Esophagus muscularis mucosa (tissue), 4 donors: Measurements from ENCODE around the gene LUC7L3. TPM values are rescaled to one million over a fixed set of nuclear protein-coding genes. Genes with fewer than 3 reads are reported as not detected.

Experiments used
- DNase-seq: peaks from one replicate; pipeline ENCODE4 v3.0.0-alpha.2; 2017; ENCODE audit errors: extremely low spot score
- H3K27ac ChIP-seq, 4 donors: fragments of 200-600 bp; sonication (generic); replicated peaks in 1 of 4; 1 replicate in 3 of 4; 2 replicates in 1 of 4; pipeline ENCODE4 v1.5.1; 2016 to 2019; ENCODE audit warnings: mild to moderate bottlenecking in 1 of 4
- H3K27me3 ChIP-seq, 4 donors: fragments of 200-600 bp; sonication (generic); one replicate each; pipeline versions ENCODE4 v1.5.1 to v1.6.0; 2016 to 2019
- H3K36me3 ChIP-seq, 4 donors: fragments of 200-600 bp; sonication (generic); one replicate each; pipeline ENCODE4 v1.5.1; 2016 to 2019
- H3K4me1 ChIP-seq, 4 donors: fragments of 200-600 bp; sonication (generic); one replicate each; pipeline ENCODE4 v1.5.1; 2016 to 2019
- H3K4me3 ChIP-seq, 4 donors: fragments of 200-600 bp; sonication (generic); 1 replicate in 2 of 4; 2 replicates in 2 of 4; pipeline ENCODE4 v1.5.1; 2016 to 2019; ENCODE audit warnings: mild to moderate bottlenecking in 4 of 4, moderate library complexity in 1 of 4
- H3K9me3 ChIP-seq, 4 donors: fragments of 200-600 bp; sonication (generic); 1 replicate in 3 of 4; 2 replicates in 1 of 4; pipeline ENCODE4 v1.5.1; 2016 to 2019
- EP300 ChIP-seq: sonication (generic); formaldehyde crosslinking; IDR thresholded peaks from one replicate; pipeline ENCODE4 v1.6.1; 2017; ENCODE audit warnings: antibody characterized with exemption
- POLR2A ChIP-seq: fragments of 450-650 bp; IDR thresholded peaks from one replicate; pipeline ENCODE4 v1.6.1; 2017; ENCODE audit warnings: antibody characterized with exemption, moderate library complexity, mild to moderate bottlenecking, low read depth
- POLR2AphosphoS5 ChIP-seq, 2 donors: sonication (generic); formaldehyde crosslinking; IDR thresholded peaks; one replicate each; pipeline ENCODE4 v1.6.1; 2017; ENCODE audit warnings: antibody characterized with exemption in 2 of 2
- WGBS: methylation state at CpG from one replicate; pipeline ENCODE4 v1.1.5; 2018; 5-methylcytosine and 5-hydroxymethylcytosine counted together
- intact Hi-C: fragments of 100-400 bp; cut with DNase I; formaldehyde crosslinking; loops from one replicate; pipeline ENCODE4 v1.15.1; 2023
- total RNA-seq, 4 donors: library from RNA; depleted of rRNA; stranded (reverse); fragments of >200 nt; gene quantifications; one replicate each; pipeline versions ENCODE4 v1.1.0 to v1.2.1, GENCODE V29; 2016
- TF ChIP-seq, protein P1 (sequence below), 3 experiments: fragments of 200-600 bp in 2 of 3; fragments of 450-650 bp in 1 of 3; sonication (generic) in 2 of 3; IDR thresholded peaks; one replicate each; pipeline ENCODE4 v1.5.1; 2017 to 2019; ENCODE audit warnings: antibody characterized with exemption in 3 of 3, mild to moderate bottlenecking in 2 of 3, moderate library complexity in 1 of 3

LUC7L3 gene
- total RNA-seq, 4 donors from 2014 or later: 28.8 to 65.6 (median 38.9) TPM

DNA sequence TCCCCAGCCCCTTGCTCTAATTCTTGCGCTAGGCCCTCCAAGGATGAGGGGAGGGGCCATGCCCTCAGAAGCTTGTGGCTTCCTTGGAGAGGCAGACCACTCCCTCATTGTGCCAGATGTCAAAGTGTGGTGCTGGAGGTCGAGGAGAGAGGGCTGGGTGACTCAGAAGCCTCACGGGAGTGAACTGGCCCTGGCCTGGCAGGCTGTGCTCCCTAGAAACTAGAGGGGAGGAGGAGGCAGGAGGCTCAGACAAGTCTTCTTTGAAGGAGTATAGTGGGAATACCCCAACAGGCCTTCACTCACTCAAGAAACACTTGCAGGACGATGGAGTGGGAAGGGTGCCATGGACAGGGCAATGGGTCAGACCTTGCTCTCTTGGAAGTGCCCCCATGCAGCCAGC, 30.2 kb upstream of the LUC7L3 start:
- no peaks in the 10 kb centered on the region for H3K27me3 ChIP-seq
- no peak overlapping the region for H3K4me3 ChIP-seq
- H3K9me3 ChIP-seq: no peaks in the 10 kb centered on the region
- 39% methylated on average over 3 of the region's 4 CpGs for WGBS
- no peak for DNase-seq
- H3K27ac ChIP-seq: no peak overlapping the region
- TF ChIP-seq POLR2AphosphoS5 (IDR thresholded peaks at IDR 0.05) (no peak), POLR2A (no peak), EP300 (no peak)
- TF ChIP-seq, protein P1, sequence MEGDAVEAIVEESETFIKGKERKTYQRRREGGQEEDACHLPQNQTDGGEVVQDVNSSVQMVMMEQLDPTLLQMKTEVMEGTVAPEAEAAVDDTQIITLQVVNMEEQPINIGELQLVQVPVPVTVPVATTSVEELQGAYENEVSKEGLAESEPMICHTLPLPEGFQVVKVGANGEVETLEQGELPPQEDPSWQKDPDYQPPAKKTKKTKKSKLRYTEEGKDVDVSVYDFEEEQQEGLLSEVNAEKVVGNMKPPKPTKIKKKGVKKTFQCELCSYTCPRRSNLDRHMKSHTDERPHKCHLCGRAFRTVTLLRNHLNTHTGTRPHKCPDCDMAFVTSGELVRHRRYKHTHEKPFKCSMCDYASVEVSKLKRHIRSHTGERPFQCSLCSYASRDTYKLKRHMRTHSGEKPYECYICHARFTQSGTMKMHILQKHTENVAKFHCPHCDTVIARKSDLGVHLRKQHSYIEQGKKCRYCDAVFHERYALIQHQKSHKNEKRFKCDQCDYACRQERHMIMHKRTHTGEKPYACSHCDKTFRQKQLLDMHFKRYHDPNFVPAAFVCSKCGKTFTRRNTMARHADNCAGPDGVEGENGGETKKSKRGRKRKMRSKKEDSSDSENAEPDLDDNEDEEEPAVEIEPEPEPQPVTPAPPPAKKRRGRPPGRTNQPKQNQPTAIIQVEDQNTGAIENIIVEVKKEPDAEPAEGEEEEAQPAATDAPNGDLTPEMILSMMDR (IDR thresholded peaks at IDR 0.05): no peak
- peaks cover 20 to 79% (median 74%) of the 10 kb centered on the region in 4 donors for H3K4me1 ChIP-seq
- intact Hi-C loops: loop anchor here (5.0 kb wide), 1 partner anchor 127 kb away; the partner anchor contains the start of gene CACNA1G
- peaks cover 0 to 21% (median 15%) of the 10 kb centered on the region in 4 donors for H3K36me3 ChIP-seq

DNA sequence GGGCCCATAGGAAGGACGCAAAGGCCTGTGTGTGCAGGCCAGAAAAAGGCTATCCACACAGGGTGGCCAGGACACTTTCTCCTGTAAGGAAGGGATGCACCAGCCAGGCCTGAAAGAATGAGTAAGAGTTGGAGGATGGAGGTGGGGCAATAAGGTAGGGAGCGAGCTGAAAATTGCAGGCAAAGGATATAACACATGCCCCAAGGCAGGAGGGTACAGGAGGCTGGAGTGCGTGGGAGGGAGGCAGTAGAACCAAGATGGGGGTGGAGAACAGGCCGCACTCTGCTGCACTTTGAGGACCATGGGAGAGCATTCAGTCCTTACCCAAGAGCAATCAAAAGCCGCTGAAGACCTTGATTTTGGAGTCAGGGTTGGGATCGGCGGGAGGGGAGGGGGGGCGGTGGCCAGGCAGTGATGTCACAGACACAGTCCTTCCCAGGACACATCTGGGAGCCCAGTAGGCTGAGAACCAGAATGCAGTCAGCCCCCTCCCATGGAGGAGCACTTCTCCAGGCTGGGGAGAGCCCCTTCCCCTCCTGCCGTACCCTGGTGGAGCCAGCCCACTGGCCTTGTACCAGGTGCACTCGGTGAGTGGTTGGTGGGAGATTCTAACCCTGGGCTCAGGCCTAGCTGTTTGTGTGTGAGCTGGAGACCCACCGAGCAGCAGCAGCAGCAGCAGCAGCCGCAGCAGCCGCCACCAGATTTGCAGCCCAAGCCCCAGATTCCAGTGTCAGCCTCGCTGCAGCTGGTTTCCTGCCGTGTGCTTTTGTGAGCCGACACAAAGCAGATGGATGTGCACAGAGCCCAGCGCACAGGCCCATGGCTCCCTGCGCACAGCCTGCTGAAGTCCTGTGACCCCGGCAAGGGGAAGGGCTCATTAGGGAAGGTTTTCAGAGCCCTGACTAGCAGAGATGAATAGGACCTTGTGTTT, 29.2 kb upstream of the LUC7L3 start:
- Histone ChIP-seq H3K4me1 (peaks cover 24 to 89% (median 84%) of the 10 kb centered on the region in 4 donors), H3K9me3 (no peaks in the 10 kb centered on the region), H3K27me3 (no peaks in the 10 kb centered on the region), H3K27ac (peak overlapping the region in 1 of 4 donors; percentile 77), H3K4me3 (no peak overlapping the region), H3K36me3 (peaks cover 7 to 31% (median 20%) of the 10 kb centered on the region in 4 donors)
- 66% methylated on average over 8 of the region's 19 CpGs for WGBS
- TF ChIP-seq POLR2A: no peak
- no peak for TF ChIP-seq EP300
- TF ChIP-seq, protein P1 (IDR thresholded peaks at IDR 0.05): no peak
- no peak for TF ChIP-seq POLR2AphosphoS5 (IDR thresholded peaks at IDR 0.05)
- no peak for DNase-seq
- intact Hi-C loops: loop anchor here (5.0 kb wide), 1 partner anchor 128 kb away; the partner anchor contains the start of gene CACNA1G

- no peak for TF ChIP-seq POLR2AphosphoS5 (IDR thresholded peaks at IDR 0.05)
- no peak for TF ChIP-seq EP300
- TF ChIP-seq, protein P1 (IDR thresholded peaks at IDR 0.05): no peak
- no peak for TF ChIP-seq POLR2A
- Histone ChIP-seq H3K4me3 (no peak overlapping the region), H3K36me3 (peaks cover 15 to 39% (median 28%) of the 10 kb centered on the region in 4 donors), H3K27ac (peak overlapping the region in 3 of 4 donors; percentile 12 to 77 (median 72)), H3K27me3 (no peaks in the 10 kb centered on the region), H3K9me3 (no peaks in the 10 kb centered on the region), H3K4me1 (peaks cover 27 to 85% (median 83%) of the 10 kb centered on the region in 4 donors)
- no peak for DNase-seq
- intact Hi-C loops: no loop called here
- 79% methylated on average over 9 of the region's 9 CpGs for WGBS
Observed at GRCh38 chr17:50690887-50691549, 28.4 kb upstream of the LUC7L3 start.

GRCh38 chr17:50691550-50692447, 27.6 kb upstream of the LUC7L3 start:
- DNase-seq: no peak
- peak overlapping the region; percentile 12 to 77 (median 68) for H3K27ac ChIP-seq
- H3K4me3 ChIP-seq: no peak overlapping the region
- WGBS: 70% methylated on average over 6 of the region's 6 CpGs
- peaks cover 23 to 47% (median 36%) of the 10 kb centered on the region in 4 donors for H3K36me3 ChIP-seq
- peaks cover 26 to 77% (median 76%) of the 10 kb centered on the region in 4 donors for H3K4me1 ChIP-seq
- H3K9me3 ChIP-seq: no peaks in the 10 kb centered on the region
- no peaks in the 10 kb centered on the region for H3K27me3 ChIP-seq
- intact Hi-C loops: no loop called here
- TF ChIP-seq POLR2A: no peak
- TF ChIP-seq, protein P1 (IDR thresholded peaks at IDR 0.05): no peak
- no peak for TF ChIP-seq EP300
- no peak for TF ChIP-seq POLR2AphosphoS5 (IDR thresholded peaks at IDR 0.05)
